ENCODE measurements around the gene HJV. TPM values are rescaled to one million over a fixed set of nuclear protein-coding genes. Genes with fewer than 3 reads are reported as not detected.

HJV gene
- total and polyA plus RNA-seq, 3 experiments from 2014 or later: not detected

DNA sequence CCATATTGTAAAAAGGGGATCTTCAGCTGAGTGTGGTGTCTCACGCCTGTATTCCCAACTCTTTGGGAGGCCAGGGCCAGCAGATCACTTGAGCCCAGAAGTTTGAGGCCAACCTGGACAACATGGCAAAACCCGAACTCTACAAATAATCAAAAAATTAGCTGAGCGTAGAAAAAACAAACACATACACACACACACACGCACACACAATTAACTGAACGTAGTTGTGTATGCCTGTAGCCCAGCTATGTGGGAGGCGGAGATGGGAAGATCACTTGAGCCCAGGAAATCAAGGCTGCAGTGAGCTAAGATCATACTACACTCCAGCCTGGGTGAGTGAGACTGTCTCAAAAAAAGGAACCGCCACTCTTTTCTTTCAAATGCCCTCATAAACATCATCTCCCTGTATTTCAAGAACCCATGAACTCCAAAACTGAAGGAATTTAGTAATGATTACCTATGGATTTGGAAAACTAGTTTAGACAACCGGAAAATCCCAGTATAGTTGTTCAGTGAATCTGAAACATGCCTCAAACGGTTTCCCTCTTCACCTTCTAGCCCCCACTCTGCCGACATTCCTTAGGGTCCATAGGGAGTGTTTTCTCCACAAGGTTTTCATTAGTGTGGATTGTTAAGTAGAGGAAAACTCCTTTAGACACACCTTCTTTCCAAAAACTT lies 29.7 kb downstream of the HJV start:
- Mint-ChIP-seq H3K9me3 (peaks cover 0 to 5% (median 0%) of the 10 kb centered on the region in 5 donors), H3K36me3 (peaks cover 39 to 53% (median 50%) of the 10 kb centered on the region in 3 donors), H3K4me3 (peak overlapping the region; percentile 50 to 99 (median 95)), H3K4me1 (peaks cover 46 to 63% (median 61%) of the 10 kb centered on the region in 3 donors), H3K27me3 (no peaks in the 10 kb centered on the region), H3K27ac (peak overlapping the region; percentile 61 to 98 (median 79))
- peak overlapping the region; percentile 99 for H3K4me3 ChIP-seq (ENCODE audit: low read length)
- H3K36me3 ChIP-seq (ENCODE audit: insufficient read depth, low read length): peaks cover 44% of the 10 kb centered on the region
- no peaks in the 10 kb centered on the region for H3K27me3 ChIP-seq (ENCODE audit: insufficient read depth, low read length, poor library complexity, severe bottlenecking)
- ChIA-PET POLR2A (interaction anchor here (0.5 to 11.4 kb wide), 6 partner anchors 10 to 64 kb away, joined by 3 to 229 read pairs (median 4); partner anchors contain the start of genes ANKRD34A, POLR3GL and RBM8A), CTCF (interaction anchor here (0.9 to 26.4 kb wide), 6 partner anchors 9 to 147 kb away, joined by 3 to 475 read pairs (median 4); partner anchors contain the start of genes ANKRD34A, NUDT17 and POLR3GL)
- DNase-seq: no peak
- peak overlapping the region; percentile 92 for H3K27ac ChIP-seq (ENCODE audit: low read depth, low read length)
- H3K9me3 ChIP-seq (ENCODE audit: low read length): no peaks in the 10 kb centered on the region
- H3K4me1 ChIP-seq (ENCODE audit: insufficient read depth, low read length): peaks cover 44% of the 10 kb centered on the region

DNA sequence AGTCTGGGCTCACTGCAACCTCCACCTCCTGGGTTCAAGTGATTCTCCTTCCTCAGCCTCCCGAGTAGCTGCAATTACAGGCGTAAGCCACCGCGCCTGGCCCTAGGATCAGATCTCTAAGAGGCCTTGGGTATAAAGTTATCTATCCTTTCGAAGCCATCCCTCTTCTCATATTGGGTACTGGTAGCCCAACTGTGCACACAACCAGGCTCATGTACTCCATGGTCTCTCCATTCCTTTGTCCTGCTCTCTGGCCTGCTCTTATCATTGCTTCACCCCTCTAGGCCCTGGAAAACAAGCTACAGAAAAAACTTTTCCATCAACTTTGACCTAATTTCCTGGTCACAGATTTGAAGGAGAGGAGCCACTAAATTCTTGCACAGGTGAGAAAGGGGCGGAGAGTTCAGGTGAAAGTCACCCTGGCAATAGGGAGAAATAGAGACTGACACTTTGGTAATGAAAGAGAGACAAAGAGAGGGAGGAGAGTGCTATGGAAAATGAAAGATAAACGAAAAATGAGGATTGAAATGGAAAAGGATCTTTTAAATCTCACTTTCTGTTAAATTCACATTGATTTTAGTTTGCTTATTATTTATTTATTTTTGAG lies 31.2 kb downstream of the HJV start:
- ChIA-PET POLR2A (interaction anchor here (0.7 to 11.4 kb wide), 7 partner anchors 11 to 62 kb away, joined by 3 to 229 read pairs (median 5); partner anchors contain the start of genes ANKRD34A, LIX1L and POLR3GL), CTCF (interaction anchor here (0.7 to 26.4 kb wide), 5 partner anchors 11 to 145 kb away, joined by 3 to 475 read pairs (median 4); partner anchors contain the start of genes NUDT17 and PIAS3)
- Histone ChIP-seq H3K4me1 (ENCODE audit: insufficient read depth, low read length) (peaks cover 57% of the 10 kb centered on the region), H3K4me3 (ENCODE audit: low read length) (no peak overlapping the region), H3K27me3 (ENCODE audit: insufficient read depth, low read length, poor library complexity, severe bottlenecking) (no peaks in the 10 kb centered on the region), H3K27ac (ENCODE audit: low read depth, low read length) (no peak overlapping the region), H3K9me3 (ENCODE audit: low read length) (no peaks in the 10 kb centered on the region), H3K36me3 (ENCODE audit: insufficient read depth, low read length) (peaks cover 35% of the 10 kb centered on the region)
- Mint-ChIP-seq H3K4me3 (peak overlapping the region in 5 of 7 donors; percentile 55 to 99 (median 94)), H3K9me3 (peaks cover 0 to 3% (median 0%) of the 10 kb centered on the region in 5 donors), H3K27ac (peak overlapping the region; percentile 70 to 92 (median 76)), H3K27me3 (no peaks in the 10 kb centered on the region), H3K4me1 (peaks cover 54 to 63% (median 61%) of the 10 kb centered on the region in 3 donors), H3K36me3 (peaks cover 32 to 39% (median 38%) of the 10 kb centered on the region in 3 donors)
- DNase-seq: no peak

DNA sequence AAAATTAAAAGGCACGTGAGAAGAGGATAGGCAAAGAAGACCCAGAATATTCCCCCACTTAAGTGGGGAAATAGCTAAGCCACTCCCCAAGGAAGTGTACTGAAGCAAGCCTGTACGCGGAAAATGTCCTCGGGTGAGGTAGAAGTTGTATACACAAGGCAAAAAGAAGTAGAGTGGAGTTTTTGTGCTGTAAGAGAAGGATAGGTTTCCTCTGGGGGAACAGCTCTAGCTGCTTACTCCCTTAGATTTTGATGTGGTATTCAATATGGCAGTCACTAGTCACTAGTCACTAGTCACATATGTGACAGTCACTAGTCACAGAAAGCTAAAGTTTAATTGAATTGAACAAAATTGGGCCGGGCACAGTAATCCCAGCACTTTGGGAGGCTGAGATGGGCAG lies 32.8 kb downstream of the HJV start:
- POLR2A ChIA-PET: interaction anchor here (0.8 to 11.4 kb wide), 5 partner anchors 8 to 143 kb away, joined by 4 to 229 read pairs (median 5); partner anchors contain the start of genes NUDT17 and PIAS3
- Mint-ChIP-seq H3K27ac (peak overlapping the region; percentile 2 to 97 (median 46)), H3K36me3 (peaks cover 16 to 23% (median 23%) of the 10 kb centered on the region in 3 donors), H3K4me3 (peak overlapping the region in 1 of 7 donors; percentile 65), H3K27me3 (no peaks in the 10 kb centered on the region), H3K9me3 (peaks cover 0 to under 1% (median 0%) of the 10 kb centered on the region in 5 donors), H3K4me1 (peaks cover 56 to 65% (median 59%) of the 10 kb centered on the region in 3 donors)
- Histone ChIP-seq H3K27me3 (ENCODE audit: insufficient read depth, low read length, poor library complexity, severe bottlenecking) (no peaks in the 10 kb centered on the region), H3K4me1 (ENCODE audit: insufficient read depth, low read length) (peaks cover 71% of the 10 kb centered on the region), H3K36me3 (ENCODE audit: insufficient read depth, low read length) (peaks cover 19% of the 10 kb centered on the region), H3K27ac (ENCODE audit: low read depth, low read length) (no peak overlapping the region), H3K9me3 (ENCODE audit: low read length) (no peaks in the 10 kb centered on the region), H3K4me3 (ENCODE audit: low read length) (no peak overlapping the region)
- DNase-seq: peak in 2 of 5 donors; percentile 26 to 50
- CTCF ChIA-PET: interaction anchor here (0.7 to 26.4 kb wide), 6 partner anchors 10 to 144 kb away, joined by 3 to 475 read pairs (median 4); partner anchors contain the start of gene NUDT17

DNA sequence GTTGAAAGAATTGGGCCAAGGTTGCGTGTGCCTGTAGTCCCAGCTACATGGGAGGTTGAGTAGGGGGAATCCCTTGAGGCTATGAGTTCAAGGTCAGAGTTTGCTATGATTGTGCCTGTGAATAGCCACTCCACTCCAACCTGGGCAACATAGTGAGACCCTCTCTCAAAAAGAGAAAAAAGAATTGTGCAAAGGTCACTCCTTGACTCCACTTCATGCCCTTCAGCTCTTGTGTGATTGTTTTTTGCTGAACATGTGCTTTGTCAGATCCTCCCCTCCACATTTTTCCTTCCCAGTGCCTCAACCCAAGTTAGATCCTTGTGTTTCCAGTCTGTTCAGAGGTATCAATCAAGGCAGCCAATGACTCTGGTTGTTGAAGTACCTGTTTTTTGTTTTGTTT lies 33.6 kb downstream of the HJV start:
- ChIA-PET POLR2A (interaction anchor here (0.6 to 11.4 kb wide), 6 partner anchors 9 to 143 kb away, joined by 4 to 229 read pairs (median 8); partner anchors contain the start of genes NUDT17, PEX11B, RBM8A and TXNIP), CTCF (interaction anchor here (1.0 to 26.4 kb wide), 4 partner anchors 9 to 50 kb away, joined by 3 to 475 read pairs (median 20); partner anchors contain the start of gene HJV)
- H3K9me3 Mint-ChIP-seq: no peaks in the 10 kb centered on the region
- peak overlapping the region in 1 of 7 donors; percentile 17 for H3K4me3 Mint-ChIP-seq
- Histone ChIP-seq H3K9me3 (ENCODE audit: low read length) (no peaks in the 10 kb centered on the region), H3K27me3 (ENCODE audit: insufficient read depth, low read length, poor library complexity, severe bottlenecking) (no peaks in the 10 kb centered on the region), H3K27ac (ENCODE audit: low read depth, low read length) (no peak overlapping the region), H3K4me3 (ENCODE audit: low read length) (no peak overlapping the region), H3K4me1 (ENCODE audit: insufficient read depth, low read length) (peaks cover 73% of the 10 kb centered on the region), H3K36me3 (ENCODE audit: insufficient read depth, low read length) (peaks cover 11% of the 10 kb centered on the region)
- peaks cover 48 to 67% (median 50%) of the 10 kb centered on the region in 3 donors for H3K4me1 Mint-ChIP-seq
- DNase-seq: no peak
- no peaks in the 10 kb centered on the region for H3K27me3 Mint-ChIP-seq
- peaks cover 7 to 15% (median 15%) of the 10 kb centered on the region in 3 donors for H3K36me3 Mint-ChIP-seq
- H3K27ac Mint-ChIP-seq: peak overlapping the region; percentile 12 to 97 (median 74)

DNA sequence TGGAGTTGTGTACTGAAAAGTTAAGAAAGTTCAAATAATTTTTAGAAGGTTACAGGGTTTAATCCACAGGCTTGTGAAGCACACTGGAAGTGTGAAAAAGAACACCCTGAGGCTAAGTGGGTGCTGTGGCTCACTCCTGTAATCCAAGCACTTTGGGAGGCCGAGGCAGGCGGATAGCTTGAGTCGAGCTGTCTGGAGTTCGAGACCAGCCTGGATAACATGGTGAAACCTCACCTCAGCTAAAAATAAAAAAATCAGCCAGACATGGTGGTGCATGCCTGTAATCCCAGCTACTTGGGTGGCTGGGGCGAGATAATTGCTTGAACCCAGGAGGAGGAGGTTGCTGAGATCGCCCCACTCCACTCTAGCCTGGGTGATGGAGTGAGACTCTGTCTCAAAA lies 35.0 kb downstream of the HJV start:
- Histone ChIP-seq H3K36me3 (ENCODE audit: insufficient read depth, low read length) (no peaks in the 10 kb centered on the region), H3K27ac (ENCODE audit: low read depth, low read length) (no peak overlapping the region), H3K4me3 (ENCODE audit: low read length) (no peak overlapping the region), H3K4me1 (ENCODE audit: insufficient read depth, low read length) (peaks cover 73% of the 10 kb centered on the region), H3K9me3 (ENCODE audit: low read length) (no peaks in the 10 kb centered on the region), H3K27me3 (ENCODE audit: insufficient read depth, low read length, poor library complexity, severe bottlenecking) (no peaks in the 10 kb centered on the region)
- Mint-ChIP-seq H3K9me3 (no peaks in the 10 kb centered on the region), H3K4me1 (peaks cover 34 to 69% (median 36%) of the 10 kb centered on the region in 3 donors), H3K4me3 (no peak overlapping the region), H3K27ac (peak overlapping the region in 4 of 8 donors; percentile 48 to 76 (median 70)), H3K27me3 (no peaks in the 10 kb centered on the region), H3K36me3 (peaks cover 0 to 2% (median 1%) of the 10 kb centered on the region in 3 donors)
- CTCF ChIA-PET: no interaction called here
- no peak for DNase-seq
- POLR2A ChIA-PET: interaction anchor here (1.4 to 4.7 kb wide), 3 partner anchors 11 to 68 kb away, joined by 4 to 49 read pairs (median 4); partner anchors contain the start of genes PEX11B, RBM8A and TXNIP

DNA sequence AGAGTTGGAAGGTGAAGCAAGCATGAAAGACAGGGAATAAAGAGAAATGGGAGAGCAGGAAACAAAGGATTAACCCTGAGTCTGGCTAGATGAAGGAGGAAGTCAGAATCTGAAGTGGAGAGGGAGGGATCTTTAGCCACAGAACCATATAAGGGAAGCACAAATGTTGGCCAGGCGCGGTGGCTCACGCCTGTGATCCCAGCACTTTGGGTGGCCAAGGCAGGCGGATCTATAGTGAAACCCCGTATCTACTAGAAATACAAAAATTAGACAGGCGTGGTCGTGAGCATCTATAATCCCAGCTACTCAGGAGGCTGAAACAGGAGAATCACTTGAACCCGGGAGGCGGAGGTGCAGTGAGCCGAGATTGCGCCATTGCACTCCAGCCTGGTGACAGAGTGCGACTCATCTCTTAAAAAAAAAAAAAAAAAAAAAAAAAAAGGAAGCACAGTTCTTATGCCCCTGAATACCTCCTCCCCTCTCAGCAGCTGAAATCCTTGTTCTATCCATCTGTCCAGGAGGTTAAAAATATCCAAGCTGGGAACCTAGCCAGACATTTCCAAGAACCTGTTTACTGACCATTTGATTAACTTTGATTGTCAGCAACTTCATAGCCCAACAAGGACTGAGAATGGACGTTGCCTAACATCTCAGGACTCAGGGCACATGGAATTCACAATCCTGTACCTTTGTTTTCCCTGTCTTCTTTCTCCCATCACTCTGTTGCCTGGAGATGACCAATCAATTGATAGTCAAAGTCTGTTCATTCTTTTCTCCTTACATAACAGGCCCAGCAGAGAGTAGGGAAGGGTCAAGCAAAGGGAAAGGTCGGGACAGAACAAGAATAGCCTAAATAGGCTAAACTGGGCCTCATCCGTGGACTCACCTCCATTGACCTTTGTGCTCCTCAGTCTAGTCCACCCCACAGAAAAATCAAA lies 35.8 kb downstream of the HJV start:
- ChIA-PET POLR2A (interaction anchor here (0.6 to 4.7 kb wide), 3 partner anchors 8 to 11 kb away, joined by 3 to 49 read pairs (median 10); partner anchors contain the start of gene TXNIP), CTCF (interaction anchor here (1.6 kb wide), 1 partner anchor 26 kb away, joined by 4 read pairs; no protein-coding TSS in a partner anchor)
- H3K4me3 ChIP-seq (ENCODE audit: low read length): no peak overlapping the region
- H3K36me3 ChIP-seq (ENCODE audit: insufficient read depth, low read length): no peaks in the 10 kb centered on the region
- H3K27ac ChIP-seq (ENCODE audit: low read depth, low read length): peak overlapping the region; percentile 46
- H3K4me1 ChIP-seq (ENCODE audit: insufficient read depth, low read length): peaks cover 78% of the 10 kb centered on the region
- DNase-seq: no peak
- Mint-ChIP-seq H3K27me3 (no peaks in the 10 kb centered on the region), H3K27ac (peak overlapping the region; percentile 86 to 99 (median 94)), H3K36me3 (no peaks in the 10 kb centered on the region), H3K9me3 (no peaks in the 10 kb centered on the region), H3K4me1 (peaks cover 28 to 70% (median 29%) of the 10 kb centered on the region in 3 donors), H3K4me3 (peak overlapping the region in 6 of 7 donors; percentile 49 to 80 (median 71))
- no peaks in the 10 kb centered on the region for H3K9me3 ChIP-seq (ENCODE audit: low read length)
- no peaks in the 10 kb centered on the region for H3K27me3 ChIP-seq (ENCODE audit: insufficient read depth, low read length, poor library complexity, severe bottlenecking)

DNA sequence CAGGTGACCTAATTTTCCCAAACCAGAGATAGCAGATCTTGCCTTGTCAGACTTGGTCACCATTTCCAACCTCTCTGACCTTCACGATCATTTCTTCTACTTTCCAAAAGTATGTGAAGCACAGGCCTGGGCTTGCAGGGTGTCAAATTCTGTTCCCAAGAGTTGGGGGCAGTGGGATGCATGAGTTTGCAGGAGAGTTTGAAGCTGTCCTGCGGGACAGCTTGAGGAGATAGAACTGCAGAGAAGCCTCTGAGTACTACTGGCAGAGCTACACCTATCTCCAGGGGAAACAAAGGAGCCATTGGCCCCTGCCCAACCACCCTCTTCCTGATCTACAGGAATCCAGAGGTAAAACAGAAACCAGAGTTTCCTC lies 36.4 kb downstream of the HJV start:
- no peak overlapping the region for H3K4me3 ChIP-seq (ENCODE audit: low read length)
- ChIA-PET POLR2A (interaction anchor here (1.0 to 4.7 kb wide), 3 partner anchors 9 to 26 kb away, joined by 3 to 49 read pairs (median 10); partner anchors contain the start of gene TXNIP), CTCF (interaction anchor here (0.8 to 1.6 kb wide), 5 partner anchors 13 to 140 kb away, joined by 3 to 5 read pairs (median 4); partner anchors contain the start of gene NUDT17)
- no peaks in the 10 kb centered on the region for H3K36me3 ChIP-seq (ENCODE audit: insufficient read depth, low read length)
- peaks cover 82% of the 10 kb centered on the region for H3K4me1 ChIP-seq (ENCODE audit: insufficient read depth, low read length)
- H3K27me3 ChIP-seq (ENCODE audit: insufficient read depth, low read length, poor library complexity, severe bottlenecking): no peaks in the 10 kb centered on the region
- no peaks in the 10 kb centered on the region for H3K9me3 Mint-ChIP-seq
- peak overlapping the region; percentile 49 to 80 (median 71) for H3K4me3 Mint-ChIP-seq
- H3K27ac ChIP-seq (ENCODE audit: low read depth, low read length): peak overlapping the region; percentile 46
- no peaks in the 10 kb centered on the region for H3K27me3 Mint-ChIP-seq
- H3K36me3 Mint-ChIP-seq: no peaks in the 10 kb centered on the region
- H3K4me1 Mint-ChIP-seq: peaks cover 21 to 65% (median 22%) of the 10 kb centered on the region in 3 donors
- H3K27ac Mint-ChIP-seq: peak overlapping the region; percentile 58 to 99 (median 94)
- no peaks in the 10 kb centered on the region for H3K9me3 ChIP-seq (ENCODE audit: low read length)
- no peak for DNase-seq
